Skin of body (tissue), 2 donors: Measurements from ENCODE around the gene LAMC1. TPM values are rescaled to one million over a fixed set of nuclear protein-coding genes. Genes with fewer than 3 reads are reported as not detected.

ENCODE experiments used
- DNase-seq: peaks from one replicate; lab custom pipeline; 2025; lab: John Stamatoyannopoulos, UW
- total RNA-seq: library from RNA; depleted of rRNA; stranded (reverse); fragments of >200 nt; gene quantifications from one replicate; pipeline ENCODE4 v1.2.3, GENCODE V29; 2014

The LAMC1 gene
- total RNA-seq, 1 donor from 2014 or later = 271 TPM

DNA sequence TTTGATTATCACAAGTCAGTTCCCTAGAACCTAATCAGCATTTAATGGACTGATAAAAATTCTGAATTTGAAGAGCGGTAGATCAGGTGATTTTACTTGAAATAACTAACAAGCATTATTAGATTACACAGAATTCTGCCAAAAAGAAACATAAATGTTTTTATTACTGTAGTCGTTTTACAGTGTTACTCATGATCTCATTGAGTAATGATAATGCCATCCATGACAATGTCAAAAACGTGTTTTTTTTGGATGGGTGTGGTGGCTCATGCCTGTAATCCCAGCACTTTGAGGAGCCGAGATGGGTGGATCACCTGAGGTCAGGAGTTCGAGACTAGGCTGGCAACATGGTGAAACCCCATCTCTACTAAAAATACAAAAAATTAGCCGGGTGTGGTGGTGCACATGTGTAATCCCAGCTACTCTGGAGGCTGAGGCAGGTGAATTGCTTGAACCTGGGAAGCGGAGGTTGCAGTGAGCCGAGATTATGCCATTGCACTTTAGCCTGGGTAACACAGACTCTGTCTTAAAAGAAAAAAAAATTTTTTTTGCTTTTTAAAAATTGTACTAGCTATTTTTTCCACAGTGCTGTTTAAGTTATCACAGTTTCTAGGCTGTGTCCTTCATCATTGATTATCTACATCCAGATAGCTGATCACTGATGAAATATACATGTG is 56.6 kb downstream of the LAMC1 start:
- no peak for DNase-seq

DNA sequence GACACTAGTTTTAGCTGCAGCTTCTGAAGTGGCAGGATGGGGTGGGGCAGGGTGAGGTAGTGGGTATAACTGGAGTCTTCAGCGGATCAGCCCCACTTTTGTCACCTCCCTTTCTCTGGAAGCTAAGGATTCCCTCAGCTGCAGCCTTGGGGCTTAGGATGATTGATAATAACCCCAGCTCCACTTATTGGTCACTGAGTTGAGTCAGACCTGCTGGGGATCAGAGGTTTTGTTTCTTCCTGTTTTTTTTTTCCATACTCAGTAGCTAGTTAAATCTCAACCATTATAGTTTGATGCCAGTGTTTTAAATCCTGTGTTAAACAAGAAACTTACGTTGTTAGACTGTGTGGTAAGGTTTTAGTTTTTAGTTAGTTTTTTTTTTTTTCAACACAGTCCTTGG is 57.2 kb downstream of the LAMC1 start:
- DNase-seq = no peak

DNA sequence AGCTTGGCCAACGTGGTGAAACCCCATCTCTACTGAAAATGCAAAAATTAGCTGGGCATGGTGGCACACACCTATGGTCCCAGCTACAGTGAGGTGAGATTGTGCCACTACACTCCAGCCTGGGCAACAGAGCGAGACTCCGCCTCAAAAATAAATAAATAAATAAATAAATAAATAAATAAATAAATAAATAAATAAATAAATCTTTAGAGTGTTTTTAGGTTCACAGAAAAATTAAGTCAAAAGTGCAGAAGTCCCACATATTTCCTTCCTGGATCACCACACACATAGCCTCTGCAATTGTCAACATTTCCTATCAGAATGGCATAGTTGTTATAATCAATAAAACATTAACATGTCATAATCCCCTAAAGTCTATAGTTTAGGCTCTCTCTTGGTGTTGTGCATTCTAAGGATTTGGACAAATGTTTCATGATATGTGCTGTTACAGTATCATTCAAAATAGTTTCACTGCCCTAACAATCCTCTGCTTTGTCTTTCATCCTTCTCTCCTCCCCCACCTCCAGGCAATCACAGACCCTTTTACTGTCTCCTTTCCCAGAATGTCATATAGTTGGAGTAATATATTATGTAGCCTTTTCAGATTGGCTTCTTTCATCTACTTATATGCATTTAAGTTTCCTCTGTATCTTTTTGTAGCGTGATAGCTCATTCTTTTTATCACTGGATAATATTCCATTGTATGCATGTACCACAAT is 58.3 kb downstream of the LAMC1 start:
- no peak for DNase-seq

DNA sequence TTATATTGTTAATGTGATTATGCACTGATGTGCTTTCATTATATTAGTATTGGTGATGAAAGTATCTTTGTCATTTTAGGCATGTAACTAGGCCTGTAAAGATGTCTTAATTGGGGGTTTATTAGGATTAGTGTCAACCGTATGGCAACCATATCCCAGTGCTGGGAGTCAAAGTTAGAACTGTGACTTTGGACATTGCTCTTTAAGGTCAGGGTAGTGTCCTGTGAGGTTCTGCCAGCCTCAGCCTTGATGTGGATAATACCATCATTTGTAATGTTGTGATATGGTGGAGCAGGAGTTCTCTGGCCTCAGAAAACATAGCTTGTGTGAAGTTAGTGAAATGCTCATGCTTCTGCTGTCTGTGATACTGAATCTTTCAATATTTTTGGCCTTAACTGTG is 59.4 kb downstream of the LAMC1 start:
- DNase-seq = no peak

- DNase-seq = no peak
Measured at GRCh38 chr1:183087001-183087400, 63.8 kb downstream of the LAMC1 start.

GRCh38 chr1:183089025-183089639 is 65.9 kb downstream of the LAMC1 start:
- no peak for DNase-seq

- peak; percentile 94 for DNase-seq
Measured at GRCh38 chr1:183090391-183091006, 67.3 kb downstream of the LAMC1 start.

DNA sequence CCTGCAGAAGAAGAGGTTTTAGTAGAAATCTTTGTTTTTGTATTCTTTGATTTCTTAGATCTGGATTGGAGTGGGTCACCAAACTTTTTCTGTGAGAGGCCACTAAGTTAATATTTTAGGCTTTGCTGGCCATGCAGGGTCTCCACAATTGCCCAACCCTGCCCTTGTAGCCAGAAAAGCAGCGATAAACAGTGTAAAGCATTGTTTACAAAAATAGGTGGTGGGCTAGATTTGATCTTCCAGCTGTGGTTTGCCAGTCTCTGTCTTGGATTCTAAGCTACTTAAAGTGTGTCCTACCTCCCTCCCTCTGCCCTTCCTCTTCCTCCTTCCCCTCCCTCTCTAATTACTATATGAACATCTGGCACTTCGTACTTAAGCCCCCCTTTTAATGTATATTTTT is 68.0 kb downstream of the LAMC1 start:
- no peak for DNase-seq

GRCh38 chr1:183092350-183092749 is 69.1 kb downstream of the LAMC1 start:
- DNase-seq = no peak

- DNase-seq = no peak
Measured at GRCh38 chr1:183093066-183093668, 69.9 kb downstream of the LAMC1 start.

- no peak for DNase-seq
Measured at GRCh38 chr1:183093786-183094298, 70.6 kb downstream of the LAMC1 start.

GRCh38 chr1:183094351-183094750 is 71.1 kb downstream of the LAMC1 start:
- DNase-seq = no peak

GRCh38 chr1:183096351-183096750 is 73.1 kb downstream of the LAMC1 start:
- DNase-seq = no peak

DNA sequence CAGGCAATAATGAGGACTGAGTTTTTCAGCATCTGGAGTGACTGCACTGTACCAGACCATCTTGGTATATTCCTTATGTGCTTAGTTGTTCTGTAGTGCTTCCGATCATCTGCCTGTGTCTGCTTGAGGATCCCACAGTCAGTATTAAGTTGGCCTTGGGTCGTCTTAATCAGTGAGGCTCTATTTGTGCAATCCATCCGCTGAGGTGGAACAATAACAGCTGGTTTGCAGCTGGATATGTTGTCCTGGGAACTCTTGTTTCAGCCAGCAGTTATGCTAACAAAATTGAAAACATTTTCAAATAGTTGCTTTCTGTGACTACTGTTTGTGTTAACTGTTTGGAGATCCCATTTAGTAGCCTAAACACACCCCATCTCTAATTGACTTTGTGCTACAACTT is 73.7 kb downstream of the LAMC1 start:
- peak; percentile 92 for DNase-seq

DNA sequence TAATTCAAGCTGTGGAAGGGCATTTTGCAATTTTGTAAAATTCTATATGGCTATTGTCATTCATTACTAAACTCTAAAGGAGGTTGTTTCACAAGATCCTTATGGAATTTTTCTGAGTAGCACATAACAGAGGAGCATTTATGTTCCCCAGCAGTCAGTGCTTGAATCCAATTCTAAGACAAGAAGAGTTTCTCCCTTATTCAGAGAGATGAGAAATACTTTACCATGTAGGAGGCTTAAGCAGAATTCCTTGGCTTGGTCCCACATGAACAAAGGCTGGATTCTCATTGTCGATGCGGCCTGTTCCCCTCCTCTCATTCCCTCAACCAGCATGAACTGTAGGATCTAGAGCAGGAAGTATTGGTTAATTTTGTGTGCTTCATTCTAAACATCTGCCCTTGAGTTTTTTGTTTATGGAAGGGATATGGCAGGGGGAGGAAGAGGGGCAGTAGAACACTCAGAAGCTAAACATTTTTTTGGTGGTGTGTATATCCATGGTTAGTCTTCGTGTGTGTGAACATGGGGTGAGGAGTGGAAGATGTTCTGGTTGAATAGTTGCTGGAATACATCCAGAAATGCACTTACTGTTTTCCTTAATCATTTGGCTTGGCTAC is 74.3 kb downstream of the LAMC1 start:
- DNase-seq = peak; percentile 85

GRCh38 chr1:183098317-183098716 is 75.1 kb downstream of the LAMC1 start:
- no peak for DNase-seq

GRCh38 chr1:183100361-183100974 is 77.2 kb downstream of the LAMC1 start:
- DNase-seq = no peak

GRCh38 chr1:183101081-183101480 is 77.9 kb downstream of the LAMC1 start:
- DNase-seq = no peak

DNA sequence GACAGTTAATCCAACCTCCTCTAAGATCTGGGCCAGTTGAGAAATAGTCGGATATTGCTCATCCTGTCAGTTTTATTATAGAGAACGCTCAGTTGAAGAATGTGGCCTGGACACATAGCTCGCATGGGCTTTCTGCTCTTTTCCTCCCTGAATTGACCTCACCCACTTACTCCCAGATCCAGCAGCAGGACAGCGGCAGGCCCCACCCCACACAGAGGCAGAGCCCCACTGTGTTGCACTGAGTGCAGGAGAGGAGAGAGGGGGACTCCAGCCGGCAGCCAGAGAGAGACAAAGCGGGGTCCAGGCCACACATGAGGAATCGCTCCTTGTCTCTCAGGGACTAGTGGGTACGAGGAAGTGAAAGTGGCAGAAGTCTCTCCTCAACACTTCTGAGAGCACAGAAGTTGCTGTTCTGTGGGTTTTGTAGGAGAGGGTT is 78.6 kb downstream of the LAMC1 start:
- DNase-seq = no peak

DNA sequence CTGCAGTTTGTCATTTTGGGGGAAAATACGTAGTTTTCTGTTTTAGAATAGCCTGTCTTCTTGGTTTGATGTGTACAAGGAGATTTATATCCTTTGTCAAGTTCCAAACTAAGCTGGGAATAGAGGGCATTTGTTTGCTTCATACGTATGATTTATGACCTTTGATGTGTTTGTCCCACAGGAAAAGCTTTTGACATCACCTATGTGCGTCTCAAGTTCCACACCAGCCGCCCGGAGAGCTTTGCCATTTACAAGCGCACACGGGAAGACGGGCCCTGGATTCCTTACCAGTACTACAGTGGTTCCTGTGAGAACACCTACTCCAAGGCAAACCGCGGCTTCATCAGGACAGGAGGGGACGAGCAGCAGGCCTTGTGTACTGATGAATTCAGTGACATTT is 79.9 kb downstream of the LAMC1 start:
- no peak for DNase-seq

- DNase-seq = no peak
Measured at GRCh38 chr1:183103577-183103976, 80.4 kb downstream of the LAMC1 start.
